Left ventricle myocardium inferior (tissue), 1 donor: Measurements from ENCODE around the gene SMC6. TPM values are rescaled to one million over a fixed set of nuclear protein-coding genes. Genes with fewer than 3 reads are reported as not detected.

Source experiments
- DNase-seq: peaks from one replicate; pipeline ENCODE4 v3.0.0-alpha.2; 2020
- H3K27ac ChIP-seq: fragments of 200-600 bp; replicated peaks from 2 replicates; pipeline ENCODE4 v1.8.0; 2021
- H3K27me3 ChIP-seq: fragments of 200-600 bp; 2 replicates; pipeline ENCODE4 v1.8.0; 2021; ENCODE audit warnings: low read depth
- H3K36me3 ChIP-seq: fragments of 200-600 bp; 2 replicates; pipeline ENCODE4 v1.8.0; 2021
- H3K4me1 ChIP-seq: fragments of 200-600 bp; 2 replicates; pipeline ENCODE4 v1.8.0; 2021
- H3K4me3 ChIP-seq: fragments of 200-600 bp; 2 replicates; pipeline ENCODE4 v1.8.0; 2021; ENCODE audit warnings: mild to moderate bottlenecking, moderate library complexity
- H3K9me3 ChIP-seq: fragments of 200-600 bp; replicated peaks from 2 replicates; pipeline ENCODE4 v1.8.0; 2021
- intact Hi-C: fragments of 100-400 bp; cut with micrococcal nuclease; formaldehyde crosslinking; loops from one replicate; pipeline ENCODE4 v1.11.0; 2022
- total RNA-seq: library from RNA; stranded (reverse); fragmentation: NEBNext Ultra II Directional; extraction: Animal tissue kit (Norgen Biotek cat#: 25700); gene quantifications from one replicate; pipeline ENCODE4 v1.2.1, GENCODE V29; 2021
- TF ChIP-seq, protein P1 (sequence below): fragments of 200-600 bp; IDR thresholded peaks from 2 replicates; pipeline ENCODE4 v1.8.0; 2021; ENCODE audit warnings: antibody characterized with exemption, mild to moderate bottlenecking, borderline replicate concordance
- donor health status: DM: no; HTN: yes; CAD: no; lungs with severe emphysema.

Gene SMC6
- total RNA-seq, 1 donor from 2014 or later, result 13.3 TPM

- TF ChIP-seq, protein P1, sequence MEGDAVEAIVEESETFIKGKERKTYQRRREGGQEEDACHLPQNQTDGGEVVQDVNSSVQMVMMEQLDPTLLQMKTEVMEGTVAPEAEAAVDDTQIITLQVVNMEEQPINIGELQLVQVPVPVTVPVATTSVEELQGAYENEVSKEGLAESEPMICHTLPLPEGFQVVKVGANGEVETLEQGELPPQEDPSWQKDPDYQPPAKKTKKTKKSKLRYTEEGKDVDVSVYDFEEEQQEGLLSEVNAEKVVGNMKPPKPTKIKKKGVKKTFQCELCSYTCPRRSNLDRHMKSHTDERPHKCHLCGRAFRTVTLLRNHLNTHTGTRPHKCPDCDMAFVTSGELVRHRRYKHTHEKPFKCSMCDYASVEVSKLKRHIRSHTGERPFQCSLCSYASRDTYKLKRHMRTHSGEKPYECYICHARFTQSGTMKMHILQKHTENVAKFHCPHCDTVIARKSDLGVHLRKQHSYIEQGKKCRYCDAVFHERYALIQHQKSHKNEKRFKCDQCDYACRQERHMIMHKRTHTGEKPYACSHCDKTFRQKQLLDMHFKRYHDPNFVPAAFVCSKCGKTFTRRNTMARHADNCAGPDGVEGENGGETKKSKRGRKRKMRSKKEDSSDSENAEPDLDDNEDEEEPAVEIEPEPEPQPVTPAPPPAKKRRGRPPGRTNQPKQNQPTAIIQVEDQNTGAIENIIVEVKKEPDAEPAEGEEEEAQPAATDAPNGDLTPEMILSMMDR, result no peak
- H3K36me3 ChIP-seq, result peaks cover 82% of the 10 kb centered on the region
- DNase-seq, result no peak
- peaks cover 5% of the 10 kb centered on the region for H3K9me3 ChIP-seq
- no peak overlapping the region for H3K27ac ChIP-seq
- intact Hi-C loops, result no loop called here
- no peaks in the 10 kb centered on the region for H3K4me1 ChIP-seq
- no peak overlapping the region for H3K4me3 ChIP-seq
- no peaks in the 10 kb centered on the region for H3K27me3 ChIP-seq
Observed at GRCh38 chr2:17690776-17691175, 62.8 kb downstream of the SMC6 start.

DNA sequence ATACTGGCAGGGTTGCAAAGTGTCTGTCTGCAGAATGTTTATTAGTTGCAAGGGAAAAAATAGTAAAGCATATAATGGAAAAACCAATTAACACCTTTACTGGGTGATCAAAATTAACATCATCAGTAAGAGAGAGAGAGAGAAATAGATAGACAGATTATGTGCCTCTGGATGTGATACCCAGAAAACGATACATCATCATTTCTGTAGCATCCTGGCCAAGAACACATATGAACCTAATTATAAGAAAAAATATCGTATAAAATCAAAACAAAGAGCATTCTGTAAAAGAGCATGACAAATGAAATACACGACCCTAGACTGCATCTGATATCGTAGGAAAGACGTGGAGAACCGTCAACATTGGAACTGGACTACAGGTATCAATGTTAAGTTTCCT, 64.6 kb downstream of the SMC6 start:
- TF ChIP-seq, protein P1, result no peak
- Histone ChIP-seq H3K27me3 (no peaks in the 10 kb centered on the region), H3K4me3 (no peak overlapping the region), H3K36me3 (peaks cover 68% of the 10 kb centered on the region), H3K9me3 (peaks cover 5% of the 10 kb centered on the region), H3K4me1 (no peaks in the 10 kb centered on the region), H3K27ac (no peak overlapping the region)
- no peak for DNase-seq
- intact Hi-C loops, result no loop called here

DNA sequence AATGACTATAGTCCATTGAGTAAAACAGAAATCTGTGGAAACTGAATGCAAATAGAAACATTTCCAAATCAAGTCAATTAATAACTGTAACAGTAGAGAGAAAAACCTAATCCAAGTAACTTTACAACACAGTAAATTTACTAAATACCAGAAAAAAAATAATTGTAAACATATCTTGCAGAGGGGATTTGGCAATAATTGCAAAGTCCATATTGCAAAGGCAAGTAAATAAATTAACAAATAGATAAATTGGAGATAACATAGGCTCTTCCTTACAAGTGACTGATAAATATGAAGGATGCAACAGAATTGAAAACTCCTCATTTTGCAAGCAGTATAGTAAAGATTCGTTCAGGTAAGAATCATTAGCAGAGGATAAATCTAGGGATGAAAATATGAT, 65.0 kb downstream of the SMC6 start:
- peaks cover 67% of the 10 kb centered on the region for H3K36me3 ChIP-seq

DNA sequence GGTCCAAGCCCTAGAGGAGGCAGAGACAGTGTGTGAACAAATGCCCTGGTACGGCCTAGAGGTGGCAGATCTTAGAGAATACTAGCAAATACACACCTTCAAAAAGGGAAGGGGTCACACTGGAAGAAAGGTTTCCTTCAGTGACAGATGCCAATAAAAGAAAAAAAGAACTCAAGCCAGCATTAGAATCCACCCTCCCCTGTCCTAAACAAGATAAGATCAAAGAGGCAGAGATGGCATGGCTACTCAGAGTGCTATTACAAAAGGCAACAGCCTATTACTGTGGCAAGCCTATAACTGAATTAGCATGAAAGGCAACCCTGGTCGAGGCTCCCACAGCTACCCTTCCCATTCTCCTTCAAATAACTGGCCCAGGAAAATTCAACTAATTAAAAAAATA, 69.6 kb downstream of the SMC6 start:
- TF ChIP-seq, protein P1, result no peak
- DNase-seq, result no peak

More for the DNA sequence above, 65.0 kb downstream of the SMC6 start:
- Histone ChIP-seq H3K27me3 (no peaks in the 10 kb centered on the region), H3K9me3 (peaks cover 5% of the 10 kb centered on the region), H3K27ac (no peak overlapping the region), H3K4me3 (no peak overlapping the region), H3K4me1 (no peaks in the 10 kb centered on the region)
- TF ChIP-seq, protein P1, result no peak
- DNase-seq, result no peak
- intact Hi-C loops, result no loop called here

DNA sequence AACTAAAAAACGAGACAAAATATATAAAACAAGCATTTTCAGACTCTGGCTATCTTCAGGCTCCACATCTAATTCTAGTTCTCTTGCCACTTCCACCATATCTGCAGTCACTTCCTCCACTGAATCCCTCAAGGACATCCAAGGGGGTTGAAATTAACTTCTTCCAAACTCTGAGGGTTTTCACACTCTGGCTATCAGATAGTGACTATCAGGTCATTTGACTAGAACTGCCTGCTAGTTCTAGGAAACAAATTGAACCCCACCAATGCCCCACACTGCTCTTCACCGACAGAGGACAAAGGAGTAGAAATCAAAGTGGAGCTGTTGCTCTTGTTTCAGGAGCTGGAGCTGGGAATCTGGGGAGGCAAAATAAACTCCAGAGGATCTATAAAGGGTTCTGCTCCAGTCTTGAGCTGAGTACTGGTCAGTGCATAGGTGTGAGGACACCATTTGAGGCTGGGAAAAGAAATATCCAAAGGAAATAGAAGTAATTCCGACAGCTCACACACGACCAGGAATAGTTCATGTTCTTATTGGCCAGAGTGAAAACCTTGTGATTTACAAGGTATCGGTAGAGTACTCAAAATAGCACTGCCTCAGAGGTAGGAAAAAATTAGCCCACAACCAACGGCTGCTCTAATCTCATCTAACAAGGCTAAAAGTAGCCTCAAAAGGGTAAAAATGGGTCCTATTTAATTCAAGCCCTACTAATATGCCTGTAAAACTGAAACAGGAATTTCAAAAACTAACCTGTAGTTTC, 71.3 kb downstream of the SMC6 start:
- no peaks in the 10 kb centered on the region for H3K9me3 ChIP-seq
- no peaks in the 10 kb centered on the region for H3K27me3 ChIP-seq
- no peak overlapping the region for H3K4me3 ChIP-seq
- TF ChIP-seq, protein P1, result no peak
- H3K4me1 ChIP-seq, result peaks cover 12% of the 10 kb centered on the region
- no peak overlapping the region for H3K27ac ChIP-seq
- DNase-seq, result no peak
- H3K36me3 ChIP-seq, result peaks cover 63% of the 10 kb centered on the region
- intact Hi-C loops, result no loop called here

More for the DNA sequence above, 69.6 kb downstream of the SMC6 start:
- peaks cover 67% of the 10 kb centered on the region for H3K36me3 ChIP-seq
- peaks cover 12% of the 10 kb centered on the region for H3K4me1 ChIP-seq
- no peak overlapping the region for H3K4me3 ChIP-seq
- intact Hi-C loops, result no loop called here
- H3K9me3 ChIP-seq, result no peaks in the 10 kb centered on the region
- no peaks in the 10 kb centered on the region for H3K27me3 ChIP-seq
- no peak overlapping the region for H3K27ac ChIP-seq
